ENCODE data around the gene SMURF1.

GRCh38 chr7:98991141-98991540 lies 152.8 kb downstream of the SMURF1 start:
- no peak for TF ChIP-seq EZH2 (IDR thresholded peaks at IDR 0.05; ENCODE audit: insufficient read depth, poor library complexity, severe bottlenecking)
- no peak for TF ChIP-seq EZH2phosphoT487 (IDR thresholded peaks at IDR 0.05; ENCODE audit: insufficient read depth, low read depth)

Data from GM23248 (cell line).